T-helper 22 cell (primary cell): ENCODE measurements around the gene TNRC6A.
"Not testable (repeated sequence)": the region's sequence is repeated elsewhere in the genome, so short reads cannot be mapped to it uniquely, and the experiment has no call there.

ENCODE experiments used
- DNase-seq: peaks from one replicate; pipeline ENCODE4 v3.0.0-alpha.2; 2020; ENCODE audit warnings: low read depth

The TNRC6A gene

GRCh38 chr16:24729243-24729950, at the start of gene TNRC6A:
Gene TNRC6A, plus strand, starts transcription at chr16:24729651. Its CDS starts 191 bp downstream, at chr16:24729842.
- peak; percentile 63 for DNase-seq

DNA sequence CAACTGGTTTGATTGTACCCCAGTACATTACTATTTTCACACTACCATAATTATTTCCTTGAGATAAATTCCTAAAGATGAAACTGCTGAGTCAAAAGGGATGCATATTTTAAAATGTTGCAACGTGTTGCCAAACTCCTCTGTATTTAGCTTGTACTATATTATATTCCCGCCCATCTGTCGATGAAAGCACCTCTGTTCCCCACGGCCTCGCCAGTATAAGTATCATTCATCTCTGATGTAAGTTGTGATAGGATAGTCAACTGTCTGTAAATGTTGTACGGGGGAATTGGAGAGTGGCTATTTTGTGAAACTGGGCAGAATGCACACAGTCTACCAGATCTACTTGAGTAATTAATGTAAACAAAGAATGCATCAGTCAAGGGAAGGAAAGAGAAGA, 47.7 kb upstream of the TNRC6A start:
- no peak for DNase-seq

- no peak for DNase-seq
Measured at GRCh38 chr16:24683250-24683649, 46.2 kb upstream of the TNRC6A start.

- no peak for DNase-seq
Measured at GRCh38 chr16:24683847-24684493, 45.5 kb upstream of the TNRC6A start.

DNA sequence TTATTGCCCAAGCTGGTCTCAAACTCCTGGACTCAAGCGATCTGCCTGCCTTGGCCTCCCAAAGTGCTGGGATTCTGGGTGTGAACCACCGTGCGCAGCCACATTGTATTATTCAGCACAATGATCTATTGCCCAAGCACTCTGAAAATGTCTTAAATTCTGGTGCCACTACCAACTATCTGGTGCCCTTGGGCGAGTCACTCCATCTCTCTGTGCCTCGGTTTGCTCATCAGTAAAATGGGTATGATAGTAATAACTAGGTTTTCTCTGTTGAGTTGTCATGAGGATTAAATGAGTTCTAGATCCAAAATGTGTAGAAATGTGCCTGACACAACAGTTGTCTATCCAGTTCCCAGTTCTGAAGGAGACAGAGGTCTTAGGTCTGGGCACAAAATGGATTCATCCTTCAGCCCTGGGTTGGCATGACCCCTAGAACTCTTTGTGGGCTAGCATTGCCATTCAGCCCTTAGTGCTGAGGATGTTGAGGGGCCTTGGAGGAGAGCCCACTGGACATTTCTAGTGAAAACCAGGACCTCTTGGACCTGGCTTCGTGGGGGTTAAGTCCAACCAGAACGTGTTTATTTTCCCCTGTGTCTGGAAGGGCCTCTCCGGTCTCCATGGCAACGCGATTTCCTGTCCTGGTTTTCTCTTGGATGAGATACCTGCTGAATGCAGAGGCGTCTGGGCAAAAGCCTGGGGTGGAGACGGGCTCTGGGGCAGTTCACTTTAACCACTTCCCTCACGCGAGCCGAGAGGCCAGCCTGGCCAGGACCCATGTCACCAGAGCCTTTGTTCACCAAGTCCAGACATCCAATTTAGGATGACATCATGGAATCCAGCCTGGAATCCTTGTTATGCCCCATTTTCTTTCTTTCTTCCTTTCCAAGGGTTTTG, 43.7 kb upstream of the TNRC6A start:
- no peak for DNase-seq

DNA sequence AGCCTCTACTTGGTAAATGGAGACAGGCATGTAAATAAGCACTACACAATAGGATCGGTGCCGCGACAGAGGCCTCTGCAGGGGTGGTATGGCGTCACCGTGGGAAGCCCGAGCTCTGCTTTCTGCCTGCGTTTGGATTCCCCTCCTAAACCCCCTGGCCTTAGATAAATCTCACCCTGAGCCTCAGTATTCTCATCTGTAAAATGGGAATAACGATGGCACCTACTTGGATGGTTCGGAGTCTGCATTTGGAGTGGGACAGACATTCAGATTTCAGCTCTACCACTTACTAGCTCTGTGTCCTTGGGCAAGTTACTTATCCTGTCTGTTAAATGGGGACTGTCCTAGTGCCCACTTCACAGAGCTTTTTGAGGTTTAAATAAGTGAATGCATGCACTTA, 42.8 kb upstream of the TNRC6A start:
- no peak for DNase-seq

- no peak for DNase-seq
Measured at GRCh38 chr16:24688359-24688758, 41.1 kb upstream of the TNRC6A start.

- no peak for DNase-seq
Measured at GRCh38 chr16:24689128-24689527, 40.3 kb upstream of the TNRC6A start.

GRCh38 chr16:24692854-24693253, 36.6 kb upstream of the TNRC6A start:
- DNase-seq = no peak

DNA sequence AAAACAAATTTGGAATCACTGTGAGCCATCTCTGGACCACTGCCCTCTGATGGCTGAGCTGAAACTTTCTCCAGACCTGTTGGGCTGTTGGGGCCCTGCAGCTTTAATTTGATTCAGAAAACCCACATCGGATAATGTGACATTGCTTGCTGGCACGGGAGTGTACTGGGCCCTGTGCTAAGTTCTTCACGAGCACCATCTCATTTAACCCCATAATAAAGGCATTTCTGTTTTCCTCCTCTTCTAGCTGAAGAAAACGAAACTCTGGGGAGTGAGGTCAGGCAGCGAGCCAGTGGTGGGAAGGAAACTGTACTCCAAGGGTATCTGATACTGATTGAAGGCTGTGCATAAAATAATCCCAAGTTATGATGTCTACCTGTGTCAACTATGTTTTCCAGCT, 34.5 kb upstream of the TNRC6A start:
- no peak for DNase-seq

DNA sequence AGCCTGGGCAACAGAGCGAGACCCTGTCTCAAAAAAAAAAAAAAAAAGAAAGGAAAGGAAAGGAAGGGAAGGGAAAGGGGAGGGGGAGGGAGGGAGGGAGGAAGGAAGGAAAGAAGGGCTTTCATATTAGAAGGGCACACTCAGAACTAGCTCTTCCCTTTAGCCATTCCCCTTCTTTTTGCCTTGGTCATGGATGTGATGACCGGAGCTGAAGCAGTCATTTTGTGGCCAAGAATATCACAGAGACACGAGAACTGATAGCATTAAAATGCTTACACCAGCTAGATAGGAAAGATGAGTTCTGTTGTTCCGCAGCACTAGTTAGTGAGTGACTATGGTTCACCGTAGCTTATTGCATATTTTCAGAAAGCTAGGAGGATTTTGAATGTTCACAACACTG, 32.8 kb upstream of the TNRC6A start:
- DNase-seq = no peak

DNA sequence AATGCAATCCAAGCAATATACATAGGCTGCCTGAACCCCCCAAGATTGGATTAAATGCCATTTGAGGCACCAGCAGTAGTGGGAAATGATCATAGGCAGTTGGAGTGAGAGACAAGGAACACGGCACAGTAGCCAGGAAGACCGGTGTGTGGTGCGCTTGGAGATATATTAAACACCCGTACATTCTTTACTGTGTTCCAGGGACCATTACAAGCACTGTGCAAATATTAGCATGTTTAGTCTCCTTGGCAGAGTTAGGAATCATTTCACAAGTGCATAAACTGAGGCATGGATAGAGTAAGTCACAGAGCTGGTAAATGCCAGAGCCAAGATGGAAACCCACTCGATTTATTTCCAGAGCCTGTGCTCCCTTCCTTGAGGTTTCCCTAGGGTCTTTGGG, 31.1 kb upstream of the TNRC6A start:
- DNase-seq = no peak

- no peak for DNase-seq
Measured at GRCh38 chr16:24699151-24699723, 30.2 kb upstream of the TNRC6A start.

DNA sequence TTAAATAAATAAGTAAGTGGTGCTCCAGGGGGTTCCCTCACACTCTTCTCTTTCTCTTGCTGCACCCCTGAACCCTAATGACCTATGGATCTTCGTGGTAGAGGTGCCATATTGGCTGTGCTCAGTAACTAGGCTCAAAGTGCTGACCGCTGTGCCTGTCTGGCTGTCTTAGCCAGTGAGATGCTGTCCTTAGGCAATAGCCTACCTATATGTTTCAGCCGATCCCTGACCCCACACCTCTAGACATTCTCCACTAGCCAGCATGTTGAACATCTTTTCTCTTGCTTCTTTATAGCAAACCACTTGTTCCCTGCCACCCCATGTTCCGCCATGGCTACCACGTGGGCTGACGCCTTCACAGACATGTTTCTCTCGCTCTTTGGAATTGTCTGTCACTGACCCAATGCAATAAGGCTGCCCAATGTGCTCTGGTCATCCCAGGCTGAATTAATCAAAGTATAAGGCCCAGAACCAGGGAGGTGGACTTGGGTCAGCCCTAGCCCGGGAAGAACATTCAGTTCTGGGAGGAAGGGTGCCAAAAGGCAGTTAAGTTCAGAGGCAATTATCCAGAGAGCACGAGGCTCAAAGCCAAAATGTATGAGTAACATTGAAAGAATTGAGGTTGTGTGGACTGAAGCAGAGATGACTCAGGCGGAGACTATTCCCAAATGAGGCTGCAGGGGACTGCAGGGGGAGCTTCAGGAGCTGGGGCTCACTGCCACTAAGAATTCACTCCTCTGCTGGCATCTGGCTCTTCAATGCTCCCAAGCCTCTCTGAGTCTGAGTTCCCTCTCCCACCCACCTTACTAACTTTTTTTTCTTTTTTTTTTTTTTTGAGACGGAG, 28.7 kb upstream of the TNRC6A start:
- no peak for DNase-seq

DNA sequence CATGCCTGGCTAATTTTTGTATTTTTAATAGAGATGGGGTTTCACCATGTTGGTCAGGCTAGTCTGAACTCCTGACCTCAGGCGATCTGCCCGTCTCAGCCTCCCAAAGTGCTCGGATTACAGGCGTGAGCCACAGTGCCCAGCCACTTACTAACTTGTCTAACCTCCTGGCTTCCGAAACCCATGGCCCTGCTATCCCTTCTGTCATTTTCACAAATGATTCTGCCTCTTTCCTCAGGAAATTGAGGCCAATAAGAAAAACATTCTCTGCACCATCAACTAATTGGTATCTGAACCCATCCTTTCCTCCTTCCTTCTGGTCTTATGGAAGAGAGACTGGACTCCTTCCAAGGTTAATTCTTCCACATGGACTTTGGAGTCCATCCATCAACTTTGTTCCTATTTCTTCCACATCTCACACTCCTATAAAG, 27.9 kb upstream of the TNRC6A start:
- no peak for DNase-seq

- not testable (repeated sequence) for DNase-seq
Measured at GRCh38 chr16:24707760-24708159, 21.7 kb upstream of the TNRC6A start.

DNA sequence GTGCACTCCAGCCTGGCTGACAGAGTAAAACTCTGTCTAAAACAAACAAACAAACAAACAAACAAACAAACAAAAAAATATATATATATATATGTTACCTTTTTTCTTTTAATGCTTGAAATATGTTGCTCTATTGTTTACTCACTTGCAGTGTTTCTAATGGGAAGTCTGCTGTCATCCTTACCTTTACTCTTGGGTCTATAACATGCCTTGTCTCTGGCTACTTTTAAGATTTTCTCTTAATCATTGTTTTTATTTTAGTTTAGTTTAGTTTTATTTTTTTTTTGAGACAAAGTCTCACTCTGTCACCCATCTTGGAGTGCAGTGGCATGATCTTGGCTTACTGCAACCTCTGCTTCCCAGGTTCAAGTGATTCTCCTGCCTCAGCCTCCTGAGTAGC, 16.1 kb upstream of the TNRC6A start:
- no peak for DNase-seq

DNA sequence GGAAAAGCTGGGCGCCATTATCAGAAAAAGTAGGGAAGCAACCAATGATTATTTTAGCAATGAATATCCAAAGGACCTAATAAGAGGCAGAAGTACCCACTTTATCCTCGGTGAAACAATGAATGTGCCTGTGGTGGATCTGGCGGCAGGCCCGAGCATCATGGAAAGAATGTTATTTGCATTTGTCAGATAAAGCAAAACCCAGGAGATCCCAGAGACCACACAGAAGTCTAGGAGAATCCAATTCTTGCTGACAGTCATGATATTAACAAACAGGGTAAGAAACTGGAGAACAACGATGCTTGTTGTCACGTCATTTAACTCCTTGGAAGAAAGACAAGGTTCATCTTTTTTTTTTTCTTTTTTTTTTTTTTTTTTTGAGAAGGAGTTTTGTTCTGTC, 12.0 kb upstream of the TNRC6A start:
- no peak for DNase-seq

- no peak for DNase-seq
Measured at GRCh38 chr16:24718967-24719521, 10.4 kb upstream of the TNRC6A start.

GRCh38 chr16:24721830-24722238, 7.6 kb upstream of the TNRC6A start:
- DNase-seq = peak; percentile 7

GRCh38 chr16:24723663-24724062, 5.8 kb upstream of the TNRC6A start:
- DNase-seq = no peak
